Progenitor cell of endocrine pancreas (in vitro differentiated cells): Measurements from ENCODE around the gene EIF4EBP3. TPM values are rescaled to one million over a fixed set of nuclear protein-coding genes. Genes with fewer than 3 reads are reported as not detected.
A peak's percentile ranks its signal among the peaks of the same experiment; 100 is the strongest.

ENCODE experiments used
- DNase-seq: peaks from one replicate; pipeline ENCODE4 v3.0.0; 2021; ENCODE audit warnings: low spot score; ENCODE audit not compliant: unreplicated experiment
- H3K27ac Mint-ChIP-seq: 2 replicates; pipeline ENCODE4 v1.8.0; 2021; ENCODE audit warnings: mild to moderate bottlenecking, moderate library complexity, mixed read lengths
- H3K27me3 Mint-ChIP-seq: 2 replicates; pipeline ENCODE4 v1.8.0; 2021; ENCODE audit warnings: mixed read lengths
- H3K36me3 Mint-ChIP-seq: 2 replicates; pipeline ENCODE4 v1.8.0; 2022; ENCODE audit warnings: mixed read lengths; ENCODE audit not compliant: insufficient read depth
- H3K4me1 Mint-ChIP-seq: 2 replicates; pipeline ENCODE4 v1.8.0; 2021; ENCODE audit warnings: low read depth, mixed read lengths
- H3K4me3 Mint-ChIP-seq: 2 replicates; pipeline ENCODE4 v1.8.0; 2021; ENCODE audit warnings: low read depth, mild to moderate bottlenecking, moderate library complexity, mixed read lengths
- H3K9me3 Mint-ChIP-seq: 2 replicates; pipeline ENCODE4 v1.8.0; 2021; ENCODE audit warnings: low read depth, mixed read lengths
- CTCF ChIP-seq: fragments of 200-600 bp; sonication (generic); IDR thresholded peaks from one replicate; pipeline ENCODE4 v1.5.0; 2021; ENCODE audit warnings: antibody characterized with exemption, mild to moderate bottlenecking; ENCODE audit not compliant: unreplicated experiment
- total RNA-seq: library from RNA; stranded (reverse); gene quantifications from 2 replicates; pipeline ENCODE4 v1.2.1, GENCODE V29; 2021

Gene EIF4EBP3
- total RNA-seq, 1 donor from 2014 or later = 6.1 TPM

- Mint-ChIP-seq H3K27ac (peak overlapping the region; percentile 98), H3K4me3 (peak overlapping the region; percentile 92), H3K27me3 (no peaks in the 10 kb centered on the region), H3K9me3 (no peaks in the 10 kb centered on the region), H3K4me1 (peaks cover 21% of the 10 kb centered on the region), H3K36me3 (peaks cover 6% of the 10 kb centered on the region)
- TF ChIP-seq CTCF = no peak
- DNase-seq = no peak
Observed at GRCh38 chr5:140556438-140556837, 9.0 kb downstream of the EIF4EBP3 start.

GRCh38 chr5:140557136-140557805, 9.8 kb downstream of the EIF4EBP3 start, which contains the start of gene SRA1:
SRA1 (minus strand) TSS chr5:140557473; CDS start chr5:140557452, 21 bp downstream.
- DNase-seq = peak; percentile 84
- TF ChIP-seq CTCF = no peak
- Mint-ChIP-seq H3K36me3 (peaks cover 6% of the 10 kb centered on the region), H3K27me3 (no peaks in the 10 kb centered on the region), H3K4me3 (peak within 1 kb of the TSS; percentile 92), H3K4me1 (peaks cover 21% of the 10 kb centered on the region), H3K27ac (peak within 1 kb of the TSS; percentile 98), H3K9me3 (no peaks in the 10 kb centered on the region)

GRCh38 chr5:140557965-140558364, 10.5 kb downstream of the EIF4EBP3 start:
- Mint-ChIP-seq H3K4me3 (peak overlapping the region; percentile 92), H3K36me3 (peaks cover 5% of the 10 kb centered on the region), H3K27ac (peak overlapping the region; percentile 98), H3K27me3 (no peaks in the 10 kb centered on the region), H3K4me1 (peaks cover 22% of the 10 kb centered on the region), H3K9me3 (no peaks in the 10 kb centered on the region)
- no peak for DNase-seq
- no peak for TF ChIP-seq CTCF

- Mint-ChIP-seq H3K27ac (peak overlapping the region; percentile 98), H3K36me3 (peaks cover 2% of the 10 kb centered on the region), H3K4me1 (peaks cover 24% of the 10 kb centered on the region), H3K9me3 (no peaks in the 10 kb centered on the region), H3K27me3 (no peaks in the 10 kb centered on the region), H3K4me3 (no peak overlapping the region)
- DNase-seq = no peak
- no peak for TF ChIP-seq CTCF
Observed at GRCh38 chr5:140558542-140558941, 11.1 kb downstream of the EIF4EBP3 start.

GRCh38 chr5:140560227-140560626, 12.8 kb downstream of the EIF4EBP3 start:
- H3K4me3 Mint-ChIP-seq = no peak overlapping the region

More at GRCh38 chr5:140560227-140560626, 12.8 kb downstream of the EIF4EBP3 start:
- H3K27me3 Mint-ChIP-seq = no peaks in the 10 kb centered on the region
- no peaks in the 10 kb centered on the region for H3K9me3 Mint-ChIP-seq
- H3K27ac Mint-ChIP-seq = no peak overlapping the region
- H3K4me1 Mint-ChIP-seq = peaks cover 30% of the 10 kb centered on the region
- DNase-seq = no peak
- peaks cover 2% of the 10 kb centered on the region for H3K36me3 Mint-ChIP-seq
- TF ChIP-seq CTCF = no peak
